Liver (tissue), 9 donors: ENCODE results near the gene FBXW11. TPM values are rescaled to one million over a fixed set of nuclear protein-coding genes. Genes with fewer than 3 reads are reported as not detected.

ENCODE experiments used
- DNase-seq: peaks from one replicate; pipeline ENCODE4 v3.0.0-alpha.2; 2017; ENCODE audit warnings: low spot score
- H3K27ac ChIP-seq, 2 donors: one replicate each; pipeline ENCODE4 v1.7.0; 2013; ENCODE audit warnings: inconsistent platforms in 2 of 2, low read length in 2 of 2, control low read depth in 1 of 2, low read depth in 1 of 2, mild to moderate bottlenecking in 1 of 2
- H3K27me3 ChIP-seq, 4 donors: one replicate each; pipeline versions ENCODE4 v1.6.1 to v1.7.0; 2013; ENCODE audit warnings: low read length in 3 of 4, inconsistent platforms in 1 of 4, mild to moderate bottlenecking in 1 of 4, moderate library complexity in 1 of 4; ENCODE audit not compliant: control insufficient read depth in 4 of 4, insufficient read depth in 4 of 4
- H3K36me3 ChIP-seq, 4 donors: one replicate each; pipeline versions ENCODE4 v1.6.1 to v1.7.0; 2013; ENCODE audit warnings: low read length in 3 of 4, mild to moderate bottlenecking in 3 of 4, low read depth in 1 of 4, moderate library complexity in 1 of 4; ENCODE audit not compliant: control insufficient read depth in 4 of 4, insufficient read depth in 3 of 4
- H3K4me1 ChIP-seq, 4 donors: one replicate each; pipeline versions ENCODE4 v1.6.1 to v1.7.0; 2013; ENCODE audit warnings: low read length in 3 of 4, mild to moderate bottlenecking in 3 of 4, moderate library complexity in 1 of 4; ENCODE audit not compliant: control insufficient read depth in 4 of 4, insufficient read depth in 4 of 4
- H3K4me3 ChIP-seq, 3 donors: one replicate each; pipeline versions ENCODE4 v1.6.1 to v1.7.0; 2013; ENCODE audit warnings: low read length in 3 of 3, control low read depth in 1 of 3, low read depth in 1 of 3, mild to moderate bottlenecking in 1 of 3
- H3K9ac ChIP-seq, 2 donors: one replicate each; pipeline ENCODE4 v1.7.0; 2013; ENCODE audit warnings: low read length in 2 of 2, mild to moderate bottlenecking in 2 of 2, moderate library complexity in 2 of 2, control low read depth in 1 of 2, low read depth in 1 of 2
- H3K9me3 ChIP-seq, 4 donors: one replicate each; pipeline versions ENCODE4 v1.6.1 to v1.7.0; 2013; ENCODE audit warnings: low read length in 3 of 4; ENCODE audit not compliant: control insufficient read depth in 4 of 4
- ATF3 ChIP-seq: IDR thresholded peaks from 2 replicates; pipeline ENCODE4 v1.6.1; 2016; ENCODE audit warnings: antibody characterized with exemption
- CTCF ChIP-seq: fragments of 150-350 bp; IDR thresholded peaks from 2 replicates; pipeline ENCODE4 v1.5.1; 2017; ENCODE audit warnings: improper control_type of control experiment, low read depth, low read length; ENCODE audit not compliant: missing input control
- EGR1 ChIP-seq, 2 donors: IDR thresholded peaks; 2 replicates each; pipeline ENCODE4 v1.6.1; 2016 to 2018; ENCODE audit warnings: antibody characterized with exemption in 2 of 2, low read depth in 2 of 2
- FOXA1 ChIP-seq: IDR thresholded peaks from 2 replicates; pipeline ENCODE4 v1.6.1; 2016; ENCODE audit warnings: antibody characterized with exemption
- FOXA2 ChIP-seq: IDR thresholded peaks from 2 replicates; pipeline ENCODE4 v1.6.1; 2016; ENCODE audit warnings: antibody characterized with exemption
- GABPA ChIP-seq, 2 donors: IDR thresholded peaks in 1 of 2; conservative IDR thresholded peaks in 1 of 2; 2 replicates each; pipeline ENCODE4 v1.6.1; 2016; ENCODE audit warnings: antibody characterized with exemption in 2 of 2, mild to moderate bottlenecking in 1 of 2, moderate library complexity in 1 of 2
- HNF4A ChIP-seq, 2 donors: conservative IDR thresholded peaks; 2 replicates each; pipeline ENCODE4 v1.6.1; 2016; ENCODE audit warnings: antibody characterized with exemption in 2 of 2, mild to moderate bottlenecking in 2 of 2
- HNF4G ChIP-seq: IDR thresholded peaks from 2 replicates; pipeline ENCODE4 v1.6.1; 2016; ENCODE audit warnings: antibody characterized with exemption
- JUND ChIP-seq, 2 donors: IDR thresholded peaks; 2 replicates each; pipeline ENCODE4 v1.6.1; 2016; ENCODE audit warnings: antibody characterized with exemption in 2 of 2
- NR2F2 ChIP-seq: IDR thresholded peaks from 2 replicates; pipeline ENCODE4 v1.6.1; 2016; ENCODE audit warnings: antibody characterized with exemption
- RAD21 ChIP-seq, 2 donors: IDR thresholded peaks; 2 replicates each; pipeline ENCODE4 v1.6.1; 2016; ENCODE audit warnings: antibody characterized with exemption in 2 of 2, mild to moderate bottlenecking in 2 of 2
- RXRA ChIP-seq, 2 donors: IDR thresholded peaks; 2 replicates each; pipeline ENCODE4 v1.6.1; 2017 to 2018; ENCODE audit warnings: antibody characterized with exemption in 2 of 2, mild to moderate bottlenecking in 1 of 2
- SP1 ChIP-seq: IDR thresholded peaks from 2 replicates; pipeline ENCODE4 v1.6.1; 2018; ENCODE audit warnings: antibody characterized with exemption, mild to moderate bottlenecking
- TAF1 ChIP-seq: conservative IDR thresholded peaks from 2 replicates; pipeline ENCODE4 v1.6.1; 2016; ENCODE audit warnings: antibody characterized with exemption, mild to moderate bottlenecking
- YY1 ChIP-seq: IDR thresholded peaks from 2 replicates; pipeline ENCODE4 v1.6.1; 2016; ENCODE audit warnings: antibody characterized with exemption, mild to moderate bottlenecking
- WGBS: extraction: QIAGEN DNeasy Blood & Tissue Kit; methylation state at CpG from one replicate; pipeline ENCODE4 v1.1.7; 2013; 5-methylcytosine and 5-hydroxymethylcytosine counted together
- polyA plus RNA-seq, 2 donors: library from polyadenylated mRNA; stranded (reverse) in 1 of 2; unstranded in 1 of 2; fragments of 200-250 nt in 1 of 2; fragments of >200 nt in 1 of 2; fragmentation: Nextera tagmentation in 1 of 2; extraction: Ambion mirVana in 1 of 2; gene quantifications; one replicate each; pipeline versions ENCODE4 v1.2.1 to v1.2.3, GENCODE V29; 2013 to 2015
- total RNA-seq, 2 donors: library from RNA; depleted of rRNA; stranded (reverse); fragments of >200 nt; gene quantifications; one replicate each; pipeline ENCODE4 v1.2.3, GENCODE V29; 2014
- TF ChIP-seq, protein P1 (sequence below): IDR thresholded peaks from 2 replicates; pipeline ENCODE4 v1.6.1; 2016; ENCODE audit warnings: antibody characterized with exemption
- donor health status: healthy.
- donor health status: healthy.
- donor health status: healthy.
- donor health status: healthy.
- donor health status: healthy.

The FBXW11 gene
- total and polyA plus RNA-seq, 4 donors: 11.2 to 37.5 (median 22.0) TPM

GRCh38 chr5:172008689-172009141 lies 2.3 kb upstream of the FBXW11 start:
- 75% methylated on average over 6 of the region's 6 CpGs for WGBS
- DNase-seq: no peak
- Histone ChIP-seq H3K27me3 (no peaks in the 10 kb centered on the region), H3K9ac (no peak overlapping the region), H3K9me3 (no peaks in the 10 kb centered on the region), H3K4me1 (peaks cover 3 to 28% (median 14%) of the 10 kb centered on the region in 4 donors), H3K27ac (no peak overlapping the region), H3K36me3 (no peaks in the 10 kb centered on the region), H3K4me3 (no peak overlapping the region)
- TF ChIP-seq ATF3: no peak
- TF ChIP-seq HNF4G: no peak
- TF ChIP-seq JUND (IDR thresholded peaks at IDR 0.05): no peak
- no peak for TF ChIP-seq RAD21 (IDR thresholded peaks at IDR 0.05)
- TF ChIP-seq, protein P1, sequence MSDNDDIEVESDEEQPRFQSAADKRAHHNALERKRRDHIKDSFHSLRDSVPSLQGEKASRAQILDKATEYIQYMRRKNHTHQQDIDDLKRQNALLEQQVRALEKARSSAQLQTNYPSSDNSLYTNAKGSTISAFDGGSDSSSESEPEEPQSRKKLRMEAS: no peak
- no peak for TF ChIP-seq RXRA (IDR thresholded peaks at IDR 0.05)
- TF ChIP-seq NR2F2: no peak
- no peak for TF ChIP-seq EGR1 (IDR thresholded peaks at IDR 0.05; ENCODE audit: low read depth in 2 of 2)
- no peak for TF ChIP-seq SP1
- no peak for TF ChIP-seq YY1
- TF ChIP-seq TAF1: no peak
- no peak for TF ChIP-seq CTCF

DNA sequence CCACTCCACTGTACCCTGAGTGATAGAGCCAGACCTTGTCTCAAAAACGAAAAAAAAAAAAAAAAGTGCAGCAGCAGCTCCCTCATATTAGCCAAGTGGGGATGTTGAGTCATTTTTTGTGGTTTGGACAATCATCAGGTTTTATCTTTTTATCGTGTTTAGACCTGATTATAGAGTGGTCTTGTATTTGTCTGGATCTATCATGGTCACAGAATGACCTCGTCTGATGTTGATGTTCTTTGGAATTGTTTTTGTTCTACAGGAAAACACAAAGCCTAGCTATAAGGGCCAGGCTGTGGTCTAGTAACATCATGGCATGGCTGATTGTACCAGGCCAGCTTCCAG lies 1.6 kb upstream of the FBXW11 start:
- H3K36me3 ChIP-seq: no peaks in the 10 kb centered on the region
- DNase-seq: no peak
- no peaks in the 10 kb centered on the region for H3K27me3 ChIP-seq
- no peak overlapping the region for H3K27ac ChIP-seq
- H3K9ac ChIP-seq: no peak overlapping the region
- H3K4me3 ChIP-seq: no peak overlapping the region
- peaks cover 6 to 34% (median 20%) of the 10 kb centered on the region in 4 donors for H3K4me1 ChIP-seq
- WGBS: 53% methylated on average over 3 of the region's 3 CpGs
- H3K9me3 ChIP-seq: no peaks in the 10 kb centered on the region
- TF ChIP-seq FOXA2 (no peak), YY1 (no peak), TAF1 (no peak), RXRA (IDR thresholded peaks at IDR 0.05) (no peak), JUND (IDR thresholded peaks at IDR 0.05) (no peak), GABPA (IDR thresholded peaks at IDR 0.05 in 1 of 2, conservative IDR thresholded peaks at IDR 0.05 in 1 of 2) (no peak), FOXA1 (no peak)
- TF ChIP-seq, protein P1: no peak

DNA sequence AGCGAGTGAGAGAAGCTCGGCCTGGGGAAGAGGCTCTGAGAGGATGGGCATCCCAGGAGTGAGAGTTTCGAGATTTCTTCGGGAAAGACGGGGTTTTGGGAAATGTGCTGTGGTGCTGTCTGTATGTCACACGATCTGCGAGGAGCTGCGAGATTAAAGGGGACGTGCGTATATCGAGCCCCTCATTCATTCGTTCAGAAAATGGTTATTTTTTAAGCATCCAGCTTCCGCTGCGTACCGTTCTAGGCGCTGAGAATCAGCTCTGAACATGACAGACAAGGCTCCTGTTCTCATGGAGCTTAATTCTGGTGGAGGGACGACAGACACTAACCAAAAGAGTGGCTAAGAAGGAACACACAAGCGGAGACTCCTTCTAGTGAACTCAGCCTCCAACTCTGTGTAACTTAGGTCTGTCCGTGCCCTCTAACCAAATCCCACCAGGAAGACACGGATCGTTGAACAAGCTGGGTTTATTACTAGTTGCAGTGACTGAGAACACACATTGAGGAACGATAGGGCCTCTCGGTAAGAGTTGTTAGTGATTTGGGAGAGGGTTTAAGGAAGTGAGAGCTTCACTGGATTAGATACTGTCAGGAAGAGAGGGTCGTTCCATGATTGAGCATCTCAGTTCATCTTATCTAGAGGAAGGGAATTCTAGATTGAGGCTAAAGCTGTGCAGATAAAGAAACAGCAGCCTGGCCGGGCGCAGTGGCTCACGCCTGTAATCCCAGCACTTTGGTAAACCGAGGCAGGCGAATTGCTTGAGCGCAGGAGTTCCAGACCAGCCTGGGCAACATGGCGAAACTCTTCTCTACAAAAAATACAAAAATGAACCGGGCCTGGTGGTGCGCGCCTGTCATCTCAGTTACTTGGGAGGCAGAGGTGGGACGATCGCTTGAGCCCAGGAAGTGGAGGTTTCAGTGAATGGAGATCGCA lies 1.0 kb upstream of the FBXW11 start:
- H3K4me3 ChIP-seq: peak overlapping the region; percentile 86 to 97 (median 91)
- WGBS: 28% methylated on average over 37 of the region's 37 CpGs
- no peaks in the 10 kb centered on the region for H3K36me3 ChIP-seq
- DNase-seq: peak; percentile 36
- no peaks in the 10 kb centered on the region for H3K9me3 ChIP-seq
- H3K9ac ChIP-seq: peak overlapping the region; percentile 95 to 98
- no peaks in the 10 kb centered on the region for H3K27me3 ChIP-seq
- H3K27ac ChIP-seq: peak overlapping the region; percentile 99
- peaks cover 9 to 39% (median 21%) of the 10 kb centered on the region in 4 donors for H3K4me1 ChIP-seq
- TF ChIP-seq CTCF (no peak), JUND (IDR thresholded peaks at IDR 0.05) (no peak), SP1 (no peak), RAD21 (IDR thresholded peaks at IDR 0.05) (peak; percentile 0 to 2), HNF4A (conservative IDR thresholded peaks at IDR 0.05) (no peak), RXRA (IDR thresholded peaks at IDR 0.05) (peak in 1 of 2 donors; percentile 0), GABPA (IDR thresholded peaks at IDR 0.05 in 1 of 2, conservative IDR thresholded peaks at IDR 0.05 in 1 of 2) (no peak), FOXA2 (no peak)
- TF ChIP-seq, protein P1: no peak
